Left lung (tissue), 10 donors: ENCODE data around the gene FKBP4. TPM values are rescaled to one million over a fixed set of nuclear protein-coding genes. Genes with fewer than 3 reads are reported as not detected.
A peak's percentile ranks its signal among the peaks of the same experiment; 100 is the strongest.

Experiments used
- ATAC-seq: fragments of 200-7000 bp; cut with Tn5 transposase; one replicate; pipeline ENCODE4 v1.9.1; 2020; ENCODE audit warnings: moderate library complexity
- DNase-seq, 4 donors: peaks; one replicate each; pipeline ENCODE4 v3.0.0-alpha.2; 2013 to 2020
- H3K27ac ChIP-seq, 2 donors: fragments of 200-600 bp; sonication (generic) in 1 of 2; one replicate each; pipeline versions ENCODE4 v1.5.0 to v1.8.0; 2020 to 2021
- H3K27me3 ChIP-seq, 2 donors: fragments of 200-600 bp; sonication (generic) in 1 of 2; one replicate each; pipeline versions ENCODE4 v1.5.0 to v1.8.0; 2020 to 2021
- H3K36me3 ChIP-seq, 2 donors: fragments of 200-600 bp; sonication (generic) in 1 of 2; one replicate each; pipeline versions ENCODE4 v1.5.0 to v1.8.0; 2020 to 2021
- H3K4me1 ChIP-seq, 2 donors: fragments of 200-600 bp; one replicate each; pipeline ENCODE4 v1.8.0; 2021
- H3K4me3 ChIP-seq, 2 donors: fragments of 200-600 bp; sonication (generic) in 1 of 2; one replicate each; pipeline versions ENCODE4 v1.5.0 to v1.8.0; 2020 to 2021; ENCODE audit warnings: mild to moderate bottlenecking in 1 of 2
- H3K9me3 ChIP-seq, 2 donors: fragments of 200-600 bp; sonication (generic) in 1 of 2; one replicate each; pipeline versions ENCODE4 v1.5.0 to v1.8.0; 2020 to 2021
- intact Hi-C, 2 donors: fragments of 100-400 bp; cut with DNase I; formaldehyde crosslinking; loops; one replicate each; pipeline versions ENCODE4 v1.11.2 to v1.14.2; 2022
- polyA plus RNA-seq, 6 donors: library from polyadenylated mRNA; unstranded; fragments of 120-200 nt; gene quantifications; one replicate each; pipeline ENCODE4 v1.2.1, GENCODE V29; 2013; ENCODE audit not compliant: insufficient read length in 6 of 6
- total RNA-seq, 2 donors: library from RNA; stranded (reverse); fragmentation: NEBNext Ultra II Directional; extraction: Animal tissue kit (Norgen Biotek cat#: 25700); gene quantifications; one replicate each; pipeline ENCODE4 v1.2.1, GENCODE V29; 2021
- TF ChIP-seq, protein P1 (sequence below), 2 donors: fragments of 200-600 bp; sonication (generic) in 1 of 2; IDR thresholded peaks; one replicate each; pipeline versions ENCODE4 v1.5.0 to v1.8.0; 2021; ENCODE audit warnings: antibody characterized with exemption in 2 of 2
- donor health status: DM: no; HTN: yes; CAD: no.
- donor health status: DM: no; HTN: no; CAD: no.

The FKBP4 gene
- total and polyA plus RNA-seq, 8 donors: 48.1 to 110 (median 85.2) TPM

- ATAC-seq: no peak
- intact Hi-C loops: no loop called here
- DNase-seq: no peak
Measured at GRCh38 chr12:2751230-2751629, 43.5 kb upstream of the FKBP4 start.

DNA sequence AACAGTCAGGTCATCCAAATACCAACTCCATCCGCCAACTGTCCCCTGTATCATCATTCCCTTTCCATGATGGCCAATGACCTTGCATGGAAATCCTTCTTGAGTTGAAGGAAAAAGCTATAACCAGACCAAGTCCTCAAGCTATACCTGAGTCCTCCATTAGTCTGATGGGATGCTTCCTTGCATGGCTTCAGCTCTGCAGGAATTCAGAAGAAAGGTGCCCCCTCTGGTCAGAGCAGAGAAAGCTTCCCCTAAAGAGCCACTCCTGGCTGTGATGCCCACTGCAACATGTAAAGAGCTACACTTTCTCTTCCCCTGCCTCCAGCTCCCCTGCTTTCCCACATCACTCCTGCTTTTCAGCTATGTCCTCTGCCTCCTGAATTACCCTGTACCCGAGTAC, 43.1 kb upstream of the FKBP4 start:
- DNase-seq (no peak), ATAC-seq (no peak)
- H3K4me1 ChIP-seq: no peaks in the 10 kb centered on the region
- H3K27me3 ChIP-seq: peaks cover 0 to 42% of the 10 kb centered on the region in 2 donors
- TF ChIP-seq, protein P1, sequence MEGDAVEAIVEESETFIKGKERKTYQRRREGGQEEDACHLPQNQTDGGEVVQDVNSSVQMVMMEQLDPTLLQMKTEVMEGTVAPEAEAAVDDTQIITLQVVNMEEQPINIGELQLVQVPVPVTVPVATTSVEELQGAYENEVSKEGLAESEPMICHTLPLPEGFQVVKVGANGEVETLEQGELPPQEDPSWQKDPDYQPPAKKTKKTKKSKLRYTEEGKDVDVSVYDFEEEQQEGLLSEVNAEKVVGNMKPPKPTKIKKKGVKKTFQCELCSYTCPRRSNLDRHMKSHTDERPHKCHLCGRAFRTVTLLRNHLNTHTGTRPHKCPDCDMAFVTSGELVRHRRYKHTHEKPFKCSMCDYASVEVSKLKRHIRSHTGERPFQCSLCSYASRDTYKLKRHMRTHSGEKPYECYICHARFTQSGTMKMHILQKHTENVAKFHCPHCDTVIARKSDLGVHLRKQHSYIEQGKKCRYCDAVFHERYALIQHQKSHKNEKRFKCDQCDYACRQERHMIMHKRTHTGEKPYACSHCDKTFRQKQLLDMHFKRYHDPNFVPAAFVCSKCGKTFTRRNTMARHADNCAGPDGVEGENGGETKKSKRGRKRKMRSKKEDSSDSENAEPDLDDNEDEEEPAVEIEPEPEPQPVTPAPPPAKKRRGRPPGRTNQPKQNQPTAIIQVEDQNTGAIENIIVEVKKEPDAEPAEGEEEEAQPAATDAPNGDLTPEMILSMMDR (IDR thresholded peaks at IDR 0.05): no peak
- no peak overlapping the region for H3K4me3 ChIP-seq
- H3K9me3 ChIP-seq: no peaks in the 10 kb centered on the region
- H3K27ac ChIP-seq: no peak overlapping the region
- no peaks in the 10 kb centered on the region for H3K36me3 ChIP-seq
- intact Hi-C loops: no loop called here

More at GRCh38 chr12:2751230-2751629, 43.5 kb upstream of the FKBP4 start:
- TF ChIP-seq, protein P1 (IDR thresholded peaks at IDR 0.05): no peak
- H3K9me3 ChIP-seq: no peaks in the 10 kb centered on the region
- no peaks in the 10 kb centered on the region for H3K4me1 ChIP-seq
- peaks cover 0 to 39% of the 10 kb centered on the region in 2 donors for H3K27me3 ChIP-seq
- no peak overlapping the region for H3K4me3 ChIP-seq
- H3K36me3 ChIP-seq: no peaks in the 10 kb centered on the region
- H3K27ac ChIP-seq: no peak overlapping the region

- intact Hi-C loops: no loop called here
- Histone ChIP-seq H3K36me3 (no peaks in the 10 kb centered on the region), H3K9me3 (no peaks in the 10 kb centered on the region), H3K27ac (no peak overlapping the region), H3K4me1 (no peaks in the 10 kb centered on the region), H3K4me3 (no peak overlapping the region), H3K27me3 (peaks cover 0 to 42% of the 10 kb centered on the region in 2 donors)
- ATAC-seq: peak; percentile 100
- peak; percentile 68 to 90 (median 86) for DNase-seq
- TF ChIP-seq, protein P1 (IDR thresholded peaks at IDR 0.05): no peak
Measured at GRCh38 chr12:2752676-2753371, 41.9 kb upstream of the FKBP4 start.

GRCh38 chr12:2753536-2753935, 41.2 kb upstream of the FKBP4 start:
- H3K9me3 ChIP-seq: no peaks in the 10 kb centered on the region
- no peak for DNase-seq
- ATAC-seq: no peak
- TF ChIP-seq, protein P1 (IDR thresholded peaks at IDR 0.05): no peak
- no peak overlapping the region for H3K27ac ChIP-seq
- H3K4me3 ChIP-seq: no peak overlapping the region
- H3K36me3 ChIP-seq: no peaks in the 10 kb centered on the region
- peaks cover 0 to 42% of the 10 kb centered on the region in 2 donors for H3K27me3 ChIP-seq
- no peaks in the 10 kb centered on the region for H3K4me1 ChIP-seq
- intact Hi-C loops: no loop called here

DNA sequence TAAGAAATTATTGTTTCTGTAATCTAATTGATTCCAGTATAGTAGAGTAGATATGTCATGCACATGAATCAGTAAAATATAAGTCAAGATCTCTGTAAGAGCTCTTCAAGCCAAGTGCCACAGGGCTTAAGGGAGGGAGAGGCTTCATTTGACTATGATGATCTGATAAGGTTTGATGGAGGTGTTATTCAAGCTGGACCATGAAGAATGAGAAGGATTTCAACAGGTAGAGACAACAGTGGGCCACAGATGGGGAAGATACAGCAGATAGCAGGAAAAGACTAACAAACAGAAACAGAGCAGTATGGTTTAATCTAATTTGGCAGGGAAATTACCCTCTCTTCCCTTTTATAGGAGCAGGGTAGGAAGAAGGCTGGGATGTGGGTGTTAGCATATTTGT, 40.6 kb upstream of the FKBP4 start:
- TF ChIP-seq, protein P1 (IDR thresholded peaks at IDR 0.05): no peak
- intact Hi-C loops: no loop called here
- Histone ChIP-seq H3K9me3 (no peaks in the 10 kb centered on the region), H3K4me3 (no peak overlapping the region), H3K27ac (no peak overlapping the region), H3K27me3 (peaks cover 0 to 42% of the 10 kb centered on the region in 2 donors), H3K36me3 (no peaks in the 10 kb centered on the region), H3K4me1 (no peaks in the 10 kb centered on the region)
- ATAC-seq: no peak
- DNase-seq: no peak
